Umbilical cord (tissue), 1 donor: Measurements from ENCODE around the gene MYDGF. TPM values are rescaled to one million over a fixed set of nuclear protein-coding genes. Genes with fewer than 3 reads are reported as not detected.

Experiments
- total RNA-seq: library from RNA; depleted of rRNA; stranded (reverse); fragments of >200 nt; gene quantifications from one replicate; pipeline ENCODE4 v1.2.3, GENCODE V29; 2014; ENCODE audit warnings: low replicate concordance; ENCODE audit not compliant: insufficient read depth

MYDGF gene
- total RNA-seq, 1 donor from 2014 or later = 65.7 TPM

Other genes starting within 250 kb of the MYDGF start
- gene UBXN6, start 212.5 kb downstream of the MYDGF start, total RNA-seq = 169 TPM
- gene HDGFL2, start 198.0 kb downstream of the MYDGF start, total RNA-seq = 27.7 TPM
- 0.96 TPM for gene PLIN4, start 151.9 kb downstream of the MYDGF start, total RNA-seq
- gene PLIN5, start 135.1 kb downstream of the MYDGF start, total RNA-seq = 0.72 TPM
- 5.5 TPM for gene LRG1, start 130.3 kb downstream of the MYDGF start, total RNA-seq
- 7.7 TPM for gene SEMA6B, start 110.7 kb downstream of the MYDGF start, total RNA-seq
- 2.6 TPM for gene TNFAIP8L1, start 30.8 kb downstream of the MYDGF start, total RNA-seq
- 17.6 TPM for gene DPP9, start 53.5 kb upstream of the MYDGF start, total RNA-seq
- gene FEM1A, start 121.4 kb upstream of the MYDGF start, total RNA-seq = 10.6 TPM
- 4.6 TPM for gene TICAM1, start 161.4 kb upstream of the MYDGF start, total RNA-seq
- 86.2 TPM for gene PLIN3, start 197.3 kb upstream of the MYDGF start, total RNA-seq
- gene ARRDC5, start 232.6 kb upstream of the MYDGF start, total RNA-seq = not detected
- 4.6 TPM for gene UHRF1, start 239.2 kb upstream of the MYDGF start, total RNA-seq